ENCODE results near the gene AKAP8. TPM values are rescaled to one million over a fixed set of nuclear protein-coding genes. Genes with fewer than 3 reads are reported as not detected.

AKAP8 gene
- total RNA-seq, 1 donor from 2014 or later = 28.9 TPM

- DNase-seq = no peak
- H3K4me3 Mint-ChIP-seq (ENCODE audit: unreplicated experiment) = no peak overlapping the region
- no peak overlapping the region for H3K27ac Mint-ChIP-seq (ENCODE audit: unreplicated experiment)
- no peaks in the 10 kb centered on the region for H3K36me3 Mint-ChIP-seq (ENCODE audit: unreplicated experiment)
- peaks cover 44% of the 10 kb centered on the region for H3K4me1 Mint-ChIP-seq (ENCODE audit: low read depth, unreplicated experiment)
- H3K9me3 Mint-ChIP-seq (ENCODE audit: unreplicated experiment) = no peaks in the 10 kb centered on the region
- peaks cover 2% of the 10 kb centered on the region for H3K27me3 Mint-ChIP-seq (ENCODE audit: unreplicated experiment)
- TF ChIP-seq CTCF (IDR thresholded peaks at IDR 0.05; ENCODE audit: partially characterized antibody, unreplicated experiment) = no peak
These were observed 54.6 kb downstream of the AKAP8 start for GRCh38 chr19:15324791-15325519.

GRCh38 chr19:15323496-15324235 is 55.9 kb downstream of the AKAP8 start:
- Mint-ChIP-seq H3K4me3 (ENCODE audit: unreplicated experiment) (no peak overlapping the region), H3K27ac (ENCODE audit: unreplicated experiment) (peak overlapping the region; percentile 1), H3K27me3 (ENCODE audit: unreplicated experiment) (peaks cover 2% of the 10 kb centered on the region), H3K36me3 (ENCODE audit: unreplicated experiment) (no peaks in the 10 kb centered on the region), H3K9me3 (ENCODE audit: unreplicated experiment) (no peaks in the 10 kb centered on the region), H3K4me1 (ENCODE audit: low read depth, unreplicated experiment) (peaks cover 40% of the 10 kb centered on the region)
- DNase-seq = no peak
- no peak for TF ChIP-seq CTCF (IDR thresholded peaks at IDR 0.05; ENCODE audit: partially characterized antibody, unreplicated experiment)

- TF ChIP-seq CTCF (IDR thresholded peaks at IDR 0.05; ENCODE audit: partially characterized antibody, unreplicated experiment) = no peak
- DNase-seq = no peak
- Mint-ChIP-seq H3K36me3 (ENCODE audit: unreplicated experiment) (no peaks in the 10 kb centered on the region), H3K4me1 (ENCODE audit: low read depth, unreplicated experiment) (peaks cover 49% of the 10 kb centered on the region), H3K27ac (ENCODE audit: unreplicated experiment) (peak overlapping the region; percentile 36), H3K9me3 (ENCODE audit: unreplicated experiment) (peaks cover 3% of the 10 kb centered on the region), H3K4me3 (ENCODE audit: unreplicated experiment) (peak overlapping the region; percentile 2), H3K27me3 (ENCODE audit: unreplicated experiment) (peaks cover 5% of the 10 kb centered on the region)
These were observed 57.8 kb downstream of the AKAP8 start for GRCh38 chr19:15321739-15322138.

- Mint-ChIP-seq H3K4me1 (ENCODE audit: low read depth, unreplicated experiment) (peaks cover 45% of the 10 kb centered on the region), H3K4me3 (ENCODE audit: unreplicated experiment) (no peak overlapping the region), H3K36me3 (ENCODE audit: unreplicated experiment) (no peaks in the 10 kb centered on the region), H3K9me3 (ENCODE audit: unreplicated experiment) (peaks cover 3% of the 10 kb centered on the region), H3K27ac (ENCODE audit: unreplicated experiment) (no peak overlapping the region), H3K27me3 (ENCODE audit: unreplicated experiment) (peaks cover 5% of the 10 kb centered on the region)
- DNase-seq = no peak
- TF ChIP-seq CTCF (IDR thresholded peaks at IDR 0.05; ENCODE audit: partially characterized antibody, unreplicated experiment) = no peak
These were observed 59.5 kb downstream of the AKAP8 start for GRCh38 chr19:15320116-15320515.

- DNase-seq = no peak
- no peaks in the 10 kb centered on the region for H3K36me3 Mint-ChIP-seq (ENCODE audit: unreplicated experiment)
- H3K9me3 Mint-ChIP-seq (ENCODE audit: unreplicated experiment) = peaks cover 6% of the 10 kb centered on the region
- peaks cover 5% of the 10 kb centered on the region for H3K27me3 Mint-ChIP-seq (ENCODE audit: unreplicated experiment)
- no peak overlapping the region for H3K4me3 Mint-ChIP-seq (ENCODE audit: unreplicated experiment)
- H3K4me1 Mint-ChIP-seq (ENCODE audit: low read depth, unreplicated experiment) = peaks cover 44% of the 10 kb centered on the region
- no peak overlapping the region for H3K27ac Mint-ChIP-seq (ENCODE audit: unreplicated experiment)
- no peak for TF ChIP-seq CTCF (IDR thresholded peaks at IDR 0.05; ENCODE audit: partially characterized antibody, unreplicated experiment)
These were observed 61.3 kb downstream of the AKAP8 start for GRCh38 chr19:15318241-15318691.
